Globus pallidus (tissue), 1 donor: Measurements from ENCODE around the gene PPP3CA.

ENCODE experiments used
- DNase-seq: peaks from one replicate; pipeline ENCODE4 v3.0.0-alpha.2; 2015; ENCODE audit warnings: low spot score

PPP3CA gene

GRCh38 chr4:101347267-101347556 is at the start of gene PPP3CA:
PPP3CA (minus strand) TSS chr4:101347526.
- no peak for DNase-seq

GRCh38 chr4:101393256-101393655 is 45.9 kb upstream of the PPP3CA start:
- DNase-seq: no peak

GRCh38 chr4:101370663-101371210 is 23.4 kb upstream of the PPP3CA start:
- DNase-seq: no peak

- no peak for DNase-seq
Measured at GRCh38 chr4:101367201-101367600, 19.9 kb upstream of the PPP3CA start.

- no peak for DNase-seq
Measured at GRCh38 chr4:101366331-101366730, 19.0 kb upstream of the PPP3CA start.

GRCh38 chr4:101357751-101358150 is 10.4 kb upstream of the PPP3CA start:
- DNase-seq: no peak

- no peak for DNase-seq
Measured at GRCh38 chr4:101356928-101357327, 9.6 kb upstream of the PPP3CA start.

GRCh38 chr4:101355767-101356702 is 8.7 kb upstream of the PPP3CA start:
- DNase-seq: no peak

GRCh38 chr4:101355246-101355645 is 7.9 kb upstream of the PPP3CA start:
- DNase-seq: no peak

- DNase-seq: no peak
Measured at GRCh38 chr4:101349801-101350064, 2.4 kb upstream of the PPP3CA start.

- no peak for DNase-seq
Measured at GRCh38 chr4:101348995-101349800, 1.9 kb upstream of the PPP3CA start.

- peak; percentile 64 for DNase-seq
Measured at GRCh38 chr4:101348367-101348827, 1.1 kb upstream of the PPP3CA start.

GRCh38 chr4:101347557-101348366 is 436 bp upstream of the PPP3CA start:
- DNase-seq: peak; percentile 99

GRCh38 chr4:101346351-101347266 is 717 bp downstream of the PPP3CA start:
- no peak for DNase-seq

GRCh38 chr4:101345596-101346350 is 1.6 kb downstream of the PPP3CA start:
- peak; percentile 48 for DNase-seq

- DNase-seq: peak; percentile 46
Measured at GRCh38 chr4:101345271-101345595, 2.1 kb downstream of the PPP3CA start.

- no peak for DNase-seq
Measured at GRCh38 chr4:101339332-101339731, 8.0 kb downstream of the PPP3CA start.

- no peak for DNase-seq
Measured at GRCh38 chr4:101337688-101338087, 9.6 kb downstream of the PPP3CA start.

- DNase-seq: no peak
Measured at GRCh38 chr4:101334963-101335572, 12.3 kb downstream of the PPP3CA start.

- DNase-seq: no peak
Measured at GRCh38 chr4:101332424-101332823, 14.9 kb downstream of the PPP3CA start.
